Measurements from ENCODE around the gene RHBDF1.

- no peak for TF ChIP-seq CTCF (IDR thresholded peaks at IDR 0.05)
- TF ChIP-seq USF2 (IDR thresholded peaks at IDR 0.05; ENCODE audit: borderline replicate concordance, low read depth, low read length), result no peak
- no peak for TF ChIP-seq SIN3A (IDR thresholded peaks at IDR 0.05; ENCODE audit: borderline replicate concordance, low read depth, low read length)
- no peak for TF ChIP-seq GABPA (IDR thresholded peaks at IDR 0.05; ENCODE audit: low read depth)
- TF ChIP-seq RAD21 (IDR thresholded peaks at IDR 0.05; ENCODE audit: low read length), result no peak
- no peak for TF ChIP-seq POLR2AphosphoS5 (IDR thresholded peaks at IDR 0.05; ENCODE audit: low read depth, low read length)
- TF ChIP-seq CHD2 (IDR thresholded peaks at IDR 0.05; ENCODE audit: low read length, partially characterized antibody), result no peak
- TF ChIP-seq NFIC (IDR thresholded peaks at IDR 0.05; ENCODE audit: borderline replicate concordance), result no peak
- TF ChIP-seq REST (IDR thresholded peaks at IDR 0.05; ENCODE audit: low read depth, low read length), result no peak
Measured at GRCh38 chr16:60166-60565, 12.3 kb downstream of the RHBDF1 start.

All from SK-N-SH (cell line).